A549 (cell line): ENCODE data around the gene ATP9B. TPM values are rescaled to one million over a fixed set of nuclear protein-coding genes. Genes with fewer than 3 reads are reported as not detected.

Experiments used
- ATAC-seq, 2 experiments: fragments of 200-7000 bp in 1 of 2; fragments of >200 bp in 1 of 2; cut with Nextera tagmentation in 1 of 2; cut with Tn5 transposase in 1 of 2; 3 replicates each; pipeline versions ENCODE4 v1.8.0 to v1.9.1; 2018 to 2020; ENCODE audit warnings: mild to moderate bottlenecking in 1 of 2, moderate library complexity in 1 of 2
- CTCF ChIA-PET: fragments of 300-600 bp; sonication (Branson Sonifier 250); formaldehyde crosslinking; extraction: SDS; loops from one replicate; lab custom pipeline; 2021; ENCODE audit warnings: antibody characterized with exemption, inconsistent platforms; lab: Yijun Ruan, JAX
- POLR2A ChIA-PET: fragments of 350-600 bp; formaldehyde crosslinking; extraction: SDS; loops from one replicate; lab custom pipeline; 2021; ENCODE audit warnings: antibody characterized with exemption, inconsistent platforms; lab: Yijun Ruan, JAX
- DNase-seq, 2 experiments: peaks; one replicate each; pipeline versions ENCODE4 v3.0.0 to v3.0.0-alpha.2; 2011 to 2016; ENCODE audit warnings: low read depth in 1 of 2, low spot score in 1 of 2
- FAIRE-seq: peaks from 2 replicates; lab custom pipeline; 2011; peaks lifted over from hg19 to GRCh38; lab: Jason Lieb, UNC
- H3K27ac ChIP-seq, 2 experiments: fragments of >200 bp; sonication (Bioruptor Twin); formaldehyde crosslinking; 3 replicates each; pipeline ENCODE4 v1.5.1; 2016 to 2017
- H3K4me1 ChIP-seq: fragments of >200 bp; sonication (Bioruptor Twin); formaldehyde crosslinking; 3 replicates; pipeline ENCODE4 v1.6.1; 2016
- H3K4me2 ChIP-seq: fragments of >200 bp; sonication (Bioruptor Twin); formaldehyde crosslinking; 3 replicates; pipeline ENCODE4 v1.6.1; 2016
- H3K4me3 ChIP-seq: fragments of >200 bp; sonication (Bioruptor Twin); formaldehyde crosslinking; 3 replicates; pipeline ENCODE4 v1.5.1; 2016
- H3K9me3 ChIP-seq: fragments of >200 bp; sonication (Bioruptor Twin); formaldehyde crosslinking; 3 replicates; pipeline ENCODE4 v1.6.1; 2016
- BHLHE40 ChIP-seq: IDR thresholded peaks from 2 replicates; pipeline ENCODE4 v1.6.1; 2012; ENCODE audit warnings: low read depth, low read length, inconsistent platforms
- CHD2 ChIP-seq: fragments of 150-350 bp; IDR thresholded peaks from 2 replicates; pipeline ENCODE4 v1.6.1; 2014; ENCODE audit warnings: low read length; ENCODE audit not compliant: partially characterized antibody
- CHD4 ChIP-seq: fragments of 200-600 bp; sonication (generic); IDR thresholded peaks from 2 replicates; pipeline ENCODE4 v1.6.1; 2016; ENCODE audit warnings: antibody characterized with exemption, mild to moderate bottlenecking, borderline replicate concordance
- EHF ChIP-seq: fragments of 250-450 bp; sonication (Bioruptor Pico); IDR thresholded peaks from 2 replicates; pipeline ENCODE4 v1.5.0; 2020; ENCODE audit warnings: mild to moderate bottlenecking
- EHMT2 ChIP-seq: fragments of 200-600 bp; sonication (generic); IDR thresholded peaks from 2 replicates; pipeline ENCODE4 v1.6.1; 2016; ENCODE audit warnings: antibody characterized with exemption, low read depth, mild to moderate bottlenecking, moderate library complexity
- FOSL2 ChIP-seq, 2 experiments: fragments of 450-650 bp in 1 of 2; fragments of >200 bp in 1 of 2; sonication (Bioruptor Twin) in 1 of 2; formaldehyde crosslinking; IDR thresholded peaks; 2 replicates each; pipeline versions ENCODE4 v1.5.0 to v1.6.1; 2016 to 2020; ENCODE audit warnings: mild to moderate bottlenecking in 1 of 2, moderate library complexity in 1 of 2
- HDAC2 ChIP-seq: fragments of 200-600 bp; sonication (generic); IDR thresholded peaks from 2 replicates; pipeline ENCODE4 v1.6.1; 2016
- HOXB5 ChIP-seq: fragments of 250-450 bp; sonication (Bioruptor Pico); IDR thresholded peaks from 2 replicates; pipeline ENCODE4 v1.5.0; 2020; ENCODE audit warnings: mild to moderate bottlenecking, moderate library complexity
- JUNB ChIP-seq: fragments of >200 bp; sonication (Bioruptor Twin); formaldehyde crosslinking; IDR thresholded peaks from 2 replicates; pipeline ENCODE4 v1.6.1; 2016
- KDM5A ChIP-seq: fragments of 200-600 bp; sonication (generic); IDR thresholded peaks from 2 replicates; pipeline ENCODE4 v1.6.1; 2016; ENCODE audit warnings: antibody characterized with exemption, mild to moderate bottlenecking
- MAFK ChIP-seq: fragments of 450-650 bp; IDR thresholded peaks from 2 replicates; pipeline ENCODE4 v1.6.1; 2014; ENCODE audit not compliant: partially characterized antibody
- MYC ChIP-seq: IDR thresholded peaks from 2 replicates; pipeline ENCODE4 v1.6.1; 2012; ENCODE audit warnings: mild to moderate bottlenecking, inconsistent platforms, low read length, improper control_type of control experiment, borderline replicate concordance
- NFE2L2 ChIP-seq: fragments of 150-350 bp; conservative IDR thresholded peaks from 2 replicates; pipeline ENCODE4 v1.6.1; 2014; ENCODE audit warnings: low read length
- NPAS2 ChIP-seq: fragments of 250-450 bp; sonication (Bioruptor Pico); IDR thresholded peaks from 2 replicates; pipeline ENCODE4 v1.8.0; 2022; ENCODE audit warnings: mild to moderate bottlenecking, moderate library complexity, borderline replicate concordance
- PHF8 ChIP-seq: fragments of 200-600 bp; sonication (generic); IDR thresholded peaks from 2 replicates; pipeline ENCODE4 v1.6.1; 2016; ENCODE audit warnings: low read depth, mild to moderate bottlenecking, antibody characterized with exemption, moderate library complexity, borderline replicate concordance
- POLR2A ChIP-seq: IDR thresholded peaks from 2 replicates; pipeline ENCODE4 v1.6.1; 2012; ENCODE audit warnings: mild to moderate bottlenecking, low read length
- RAD21 ChIP-seq, 2 experiments: fragments of >200 bp in 1 of 2; sonication (Bioruptor Twin) in 1 of 2; formaldehyde crosslinking in 1 of 2; IDR thresholded peaks in 1 of 2; conservative IDR thresholded peaks in 1 of 2; 2 replicates in 1 of 2; 3 replicates in 1 of 2; pipeline ENCODE4 v1.6.1; 2012 to 2018; ENCODE audit warnings: inconsistent platforms in 1 of 2
- RFX5 ChIP-seq: fragments of 450-650 bp; IDR thresholded peaks from 2 replicates; pipeline ENCODE4 v1.7.1; 2014; ENCODE audit warnings: antibody characterized with exemption, mild to moderate bottlenecking, moderate library complexity
- RNF2 ChIP-seq: fragments of 200-600 bp; sonication (generic); IDR thresholded peaks from 2 replicates; pipeline ENCODE4 v1.6.1; 2016; ENCODE audit warnings: low read depth, mild to moderate bottlenecking, antibody characterized with exemption, moderate library complexity, borderline replicate concordance
- SMC3 ChIP-seq: fragments of >200 bp; sonication (Bioruptor Twin); formaldehyde crosslinking; IDR thresholded peaks from 3 replicates; pipeline ENCODE4 v1.6.1; 2018; ENCODE audit warnings: inconsistent platforms
- TFCP2L1 ChIP-seq: fragments of 250-450 bp; sonication (Bioruptor Pico); IDR thresholded peaks from 2 replicates; pipeline ENCODE4 v1.5.0; 2021; ENCODE audit warnings: mild to moderate bottlenecking
- ZC3H11A ChIP-seq: fragments of 450-650 bp; IDR thresholded peaks from 2 replicates; pipeline ENCODE4 v1.6.1; 2014; ENCODE audit warnings: antibody characterized with exemption, mild to moderate bottlenecking
- ZFP36 ChIP-seq: fragments of 450-650 bp; IDR thresholded peaks from 2 replicates; pipeline ENCODE4 v1.6.1; 2014; ENCODE audit warnings: borderline replicate concordance; ENCODE audit not compliant: partially characterized antibody
- WGBS: methylation state at CpG from one replicate; pipeline ENCODE4 v1.1.6; 2017; ENCODE audit errors: missing lambda C conversion rate; 5-methylcytosine and 5-hydroxymethylcytosine counted together
- polyA plus RNA-seq, 4 experiments: library from polyadenylated mRNA; depleted of rRNA in 3 of 4; stranded (reverse); fragments of >200 nt; fragmentation: RNase III in 1 of 4; extraction: RNeasy Plus Mini Kit Qiagen cat#74134 plus additional on column Dnase treatment in 1 of 4; gene quantifications; 2 replicates in 3 of 4; 3 replicates in 1 of 4; pipeline ENCODE4 v1.2.3, GENCODE V29; 2011 to 2017
- TF ChIP-seq, protein P1 (sequence below): fragments of >200 bp; sonication (Bioruptor Twin); formaldehyde crosslinking; IDR thresholded peaks from 2 replicates; pipeline ENCODE4 v1.6.1; 2016
- TF ChIP-seq, protein P2 (sequence below): fragments of 200-600 bp; sonication (generic); IDR thresholded peaks from 2 replicates; pipeline ENCODE4 v1.6.1; 2016; ENCODE audit warnings: antibody characterized with exemption, mild to moderate bottlenecking, moderate library complexity
- TF ChIP-seq, protein P3 (sequence below): IDR thresholded peaks from 2 replicates; pipeline ENCODE4 v1.6.1; 2012
- TF ChIP-seq, protein P4 (sequence below): fragments of 250-450 bp; sonication (Bioruptor Pico); IDR thresholded peaks from 2 replicates; pipeline ENCODE4 v1.5.0; 2021; ENCODE audit warnings: mild to moderate bottlenecking, moderate library complexity, borderline replicate concordance
- TF ChIP-seq, protein P5 (sequence below): fragments of >200 bp; sonication (Bioruptor Twin); formaldehyde crosslinking; IDR thresholded peaks from 3 replicates; pipeline ENCODE4 v1.6.1; 2016

ATP9B gene
- polyA plus RNA-seq, 2 of the 4 experiments (the other 2 are of a cell fraction), result 22.6 to 35.7 TPM

DNA sequence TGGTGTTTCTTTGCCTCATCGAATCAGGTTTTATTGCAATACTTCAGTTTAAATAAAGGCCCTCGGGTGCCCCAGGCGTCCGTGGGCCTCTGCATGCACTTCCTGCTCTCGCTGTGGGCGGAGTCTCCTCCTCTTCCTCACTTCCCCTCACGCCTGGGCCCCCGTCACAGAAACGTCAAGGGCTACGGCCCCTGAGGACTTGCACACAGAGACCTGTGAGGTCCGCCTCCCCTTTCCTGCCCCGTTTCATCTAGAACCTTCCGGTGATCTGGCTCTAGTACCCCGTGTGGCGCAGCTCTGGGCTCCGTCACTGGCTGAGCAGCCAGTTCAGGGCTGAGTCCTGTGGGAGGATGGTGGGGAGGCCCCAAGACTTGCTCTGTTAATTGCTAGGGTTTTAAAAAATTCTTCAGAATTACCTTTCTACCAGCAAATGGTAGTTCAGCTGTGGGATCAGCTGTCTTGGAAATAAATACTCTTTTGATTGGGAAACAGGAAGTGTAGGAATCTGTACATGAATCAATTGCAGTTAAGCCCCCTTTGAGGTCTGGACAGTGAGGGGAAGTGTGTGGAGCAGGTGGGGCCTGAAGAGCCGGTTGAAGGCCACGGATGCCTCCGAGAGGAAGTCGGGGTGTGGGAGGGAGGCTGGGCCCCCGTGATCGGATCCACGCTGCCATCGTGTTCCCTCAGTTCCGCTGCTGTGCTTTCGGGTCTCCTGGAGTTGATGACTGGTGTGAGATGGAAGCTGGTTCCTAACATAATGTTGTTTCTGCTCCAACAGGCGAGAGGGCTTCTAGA, 336.8 kb downstream of the ATP9B start:
- CTCF ChIA-PET, result no interaction called here
- no peak overlapping the region for H3K4me3 ChIP-seq
- no peak overlapping the region for H3K4me2 ChIP-seq
- no peaks in the 10 kb centered on the region for H3K4me1 ChIP-seq
- H3K27ac ChIP-seq, result no peak overlapping the region
- WGBS, result 84% methylated on average over 25 of the region's 27 CpGs
- ATAC-seq (no peak), DNase-seq (no peak), FAIRE-seq (no peak)
- POLR2A ChIA-PET, result no interaction called here
- no peaks in the 10 kb centered on the region for H3K9me3 ChIP-seq
- TF ChIP-seq KDM5A (no peak), BHLHE40 (no peak), HDAC2 (no peak), PHF8 (no peak), POLR2A (no peak), HOXB5 (no peak), RNF2 (no peak), JUNB (no peak), EHF (CRISPR knock-in tag) (no peak), ZFP36 (no peak), SMC3 (no peak), NPAS2 (CRISPR knock-in tag) (no peak), TFCP2L1 (no peak), MYC (no peak), CHD4 (no peak), NFE2L2 (no peak)
- TF ChIP-seq, protein P1, sequence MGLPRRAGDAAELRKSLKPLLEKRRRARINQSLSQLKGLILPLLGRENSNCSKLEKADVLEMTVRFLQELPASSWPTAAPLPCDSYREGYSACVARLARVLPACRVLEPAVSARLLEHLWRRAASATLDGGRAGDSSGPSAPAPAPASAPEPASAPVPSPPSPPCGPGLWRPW, result no peak
- TF ChIP-seq, protein P2, sequence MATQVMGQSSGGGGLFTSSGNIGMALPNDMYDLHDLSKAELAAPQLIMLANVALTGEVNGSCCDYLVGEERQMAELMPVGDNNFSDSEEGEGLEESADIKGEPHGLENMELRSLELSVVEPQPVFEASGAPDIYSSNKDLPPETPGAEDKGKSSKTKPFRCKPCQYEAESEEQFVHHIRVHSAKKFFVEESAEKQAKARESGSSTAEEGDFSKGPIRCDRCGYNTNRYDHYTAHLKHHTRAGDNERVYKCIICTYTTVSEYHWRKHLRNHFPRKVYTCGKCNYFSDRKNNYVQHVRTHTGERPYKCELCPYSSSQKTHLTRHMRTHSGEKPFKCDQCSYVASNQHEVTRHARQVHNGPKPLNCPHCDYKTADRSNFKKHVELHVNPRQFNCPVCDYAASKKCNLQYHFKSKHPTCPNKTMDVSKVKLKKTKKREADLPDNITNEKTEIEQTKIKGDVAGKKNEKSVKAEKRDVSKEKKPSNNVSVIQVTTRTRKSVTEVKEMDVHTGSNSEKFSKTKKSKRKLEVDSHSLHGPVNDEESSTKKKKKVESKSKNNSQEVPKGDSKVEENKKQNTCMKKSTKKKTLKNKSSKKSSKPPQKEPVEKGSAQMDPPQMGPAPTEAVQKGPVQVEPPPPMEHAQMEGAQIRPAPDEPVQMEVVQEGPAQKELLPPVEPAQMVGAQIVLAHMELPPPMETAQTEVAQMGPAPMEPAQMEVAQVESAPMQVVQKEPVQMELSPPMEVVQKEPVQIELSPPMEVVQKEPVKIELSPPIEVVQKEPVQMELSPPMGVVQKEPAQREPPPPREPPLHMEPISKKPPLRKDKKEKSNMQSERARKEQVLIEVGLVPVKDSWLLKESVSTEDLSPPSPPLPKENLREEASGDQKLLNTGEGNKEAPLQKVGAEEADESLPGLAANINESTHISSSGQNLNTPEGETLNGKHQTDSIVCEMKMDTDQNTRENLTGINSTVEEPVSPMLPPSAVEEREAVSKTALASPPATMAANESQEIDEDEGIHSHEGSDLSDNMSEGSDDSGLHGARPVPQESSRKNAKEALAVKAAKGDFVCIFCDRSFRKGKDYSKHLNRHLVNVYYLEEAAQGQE, result no peak
- TF ChIP-seq, protein P3, sequence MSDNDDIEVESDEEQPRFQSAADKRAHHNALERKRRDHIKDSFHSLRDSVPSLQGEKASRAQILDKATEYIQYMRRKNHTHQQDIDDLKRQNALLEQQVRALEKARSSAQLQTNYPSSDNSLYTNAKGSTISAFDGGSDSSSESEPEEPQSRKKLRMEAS, result no peak
- TF ChIP-seq, protein P4, sequence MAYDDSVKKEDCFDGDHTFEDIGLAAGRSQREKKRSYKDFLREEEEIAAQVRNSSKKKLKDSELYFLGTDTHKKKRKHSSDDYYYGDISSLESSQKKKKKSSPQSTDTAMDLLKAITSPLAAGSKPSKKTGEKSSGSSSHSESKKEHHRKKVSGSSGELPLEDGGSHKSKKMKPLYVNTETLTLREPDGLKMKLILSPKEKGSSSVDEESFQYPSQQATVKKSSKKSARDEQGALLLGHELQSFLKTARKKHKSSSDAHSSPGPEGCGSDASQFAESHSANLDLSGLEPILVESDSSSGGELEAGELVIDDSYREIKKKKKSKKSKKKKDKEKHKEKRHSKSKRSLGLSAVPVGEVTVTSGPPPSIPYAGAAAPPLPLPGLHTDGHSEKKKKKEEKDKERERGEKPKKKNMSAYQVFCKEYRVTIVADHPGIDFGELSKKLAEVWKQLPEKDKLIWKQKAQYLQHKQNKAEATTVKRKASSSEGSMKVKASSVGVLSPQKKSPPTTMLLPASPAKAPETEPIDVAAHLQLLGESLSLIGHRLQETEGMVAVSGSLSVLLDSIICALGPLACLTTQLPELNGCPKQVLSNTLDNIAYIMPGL (CRISPR knock-in tag), result no peak
- TF ChIP-seq, all 56 proteins: peak for 0

DNA sequence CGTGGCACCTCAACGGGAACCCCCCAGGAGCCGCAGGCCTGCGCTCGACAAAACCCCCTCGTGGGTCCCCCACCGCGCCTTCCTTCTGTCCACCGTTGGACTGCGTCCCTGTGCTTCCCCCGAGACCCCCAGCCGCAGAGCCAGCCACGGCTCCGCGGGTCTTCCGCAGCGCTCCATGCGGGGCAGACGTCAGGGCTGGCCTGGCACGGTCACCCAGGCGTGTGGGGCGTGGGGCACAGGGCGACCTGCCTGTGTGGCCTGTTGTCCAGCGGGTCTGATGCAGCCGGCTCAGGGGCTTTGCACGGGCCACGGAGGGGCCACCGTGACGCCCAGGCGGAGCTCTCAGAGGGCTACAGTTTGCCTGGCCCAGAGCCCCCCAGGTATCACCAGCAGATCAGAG, 337.5 kb downstream of the ATP9B start:
- no peak overlapping the region for H3K27ac ChIP-seq
- ATAC-seq (no peak), FAIRE-seq (no peak), DNase-seq (no peak)
- H3K4me3 ChIP-seq, result no peak overlapping the region
- H3K9me3 ChIP-seq, result no peaks in the 10 kb centered on the region
- H3K4me1 ChIP-seq, result no peaks in the 10 kb centered on the region
- TF ChIP-seq PHF8, result no peak
- no peak for TF ChIP-seq CHD2
- no peak for TF ChIP-seq MYC
- no peak for TF ChIP-seq MAFK
- TF ChIP-seq, protein P5, sequence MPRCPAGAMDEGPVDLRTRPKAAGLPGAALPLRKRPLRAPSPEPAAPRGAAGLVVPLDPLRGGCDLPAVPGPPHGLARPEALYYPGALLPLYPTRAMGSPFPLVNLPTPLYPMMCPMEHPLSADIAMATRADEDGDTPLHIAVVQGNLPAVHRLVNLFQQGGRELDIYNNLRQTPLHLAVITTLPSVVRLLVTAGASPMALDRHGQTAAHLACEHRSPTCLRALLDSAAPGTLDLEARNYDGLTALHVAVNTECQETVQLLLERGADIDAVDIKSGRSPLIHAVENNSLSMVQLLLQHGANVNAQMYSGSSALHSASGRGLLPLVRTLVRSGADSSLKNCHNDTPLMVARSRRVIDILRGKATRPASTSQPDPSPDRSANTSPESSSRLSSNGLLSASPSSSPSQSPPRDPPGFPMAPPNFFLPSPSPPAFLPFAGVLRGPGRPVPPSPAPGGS, result no peak
- no peak for TF ChIP-seq RAD21 (conservative IDR thresholded peaks at IDR 0.05 in 1 of 2, IDR thresholded peaks at IDR 0.05 in 1 of 2)
- no peak for TF ChIP-seq HDAC2
- TF ChIP-seq NFE2L2, result no peak
- no peak for TF ChIP-seq FOSL2 (IDR thresholded peaks at IDR 0.05)
- no peak for TF ChIP-seq FOSL2 (CRISPR knock-in tag; IDR thresholded peaks at IDR 0.05)
- TF ChIP-seq ZC3H11A, result no peak
- no peak for TF ChIP-seq RFX5
- no peak for TF ChIP-seq EHMT2
- no peak overlapping the region for H3K4me2 ChIP-seq
- CTCF ChIA-PET, result no interaction called here
- 93% methylated on average over 17 of the region's 30 CpGs for WGBS
- POLR2A ChIA-PET, result no interaction called here
